AG20443 (cell line): Measurements from ENCODE around the gene MARCO.

Experiments
- DNase-seq: peaks from one replicate; pipeline ENCODE4 v3.0.0; 2012; ENCODE audit warnings: low spot score, mixed read lengths

Gene MARCO

GRCh38 chr2:119040730-119041129 is 98.7 kb downstream of the MARCO start:
- DNase-seq = no peak
